HG03439 (cell line): ENCODE measurements around the gene EYA2.

Source experiments
- ATAC-seq: cut with Tn5 transposase; IDR thresholded peaks from one replicate; pipeline ENCODE4 v1.9.1; 2021; ENCODE audit warnings: mild to moderate bottlenecking, moderate library complexity; ENCODE audit not compliant: unreplicated experiment

EYA2 gene

GRCh38 chr20:47031004-47031403 is 136.4 kb downstream of the EYA2 start:
- ATAC-seq, result no peak

GRCh38 chr20:47031821-47032220 is 137.2 kb downstream of the EYA2 start:
- ATAC-seq, result no peak

- ATAC-seq, result no peak
Observed at GRCh38 chr20:47032933-47033578, 138.4 kb downstream of the EYA2 start.

- no peak for ATAC-seq
Observed at GRCh38 chr20:47033665-47034064, 139.0 kb downstream of the EYA2 start.

- ATAC-seq, result no peak
Observed at GRCh38 chr20:47035026-47035590, 140.5 kb downstream of the EYA2 start.

GRCh38 chr20:47036091-47036870 is 141.6 kb downstream of the EYA2 start:
- ATAC-seq, result no peak

GRCh38 chr20:47038566-47039560 is 144.2 kb downstream of the EYA2 start:
- ATAC-seq, result no peak

- ATAC-seq, result no peak
Observed at GRCh38 chr20:47040506-47041125, 146.0 kb downstream of the EYA2 start.

GRCh38 chr20:47041396-47041899 is 146.8 kb downstream of the EYA2 start:
- no peak for ATAC-seq

- no peak for ATAC-seq
Observed at GRCh38 chr20:47042464-47042863, 147.8 kb downstream of the EYA2 start.

- ATAC-seq, result no peak
Observed at GRCh38 chr20:47043086-47043485, 148.4 kb downstream of the EYA2 start.

- no peak for ATAC-seq
Observed at GRCh38 chr20:47044938-47045337, 150.3 kb downstream of the EYA2 start.

- no peak for ATAC-seq
Observed at GRCh38 chr20:47048054-47048453, 153.4 kb downstream of the EYA2 start.

GRCh38 chr20:47049771-47050170 is 155.1 kb downstream of the EYA2 start:
- ATAC-seq, result no peak

GRCh38 chr20:47050996-47051395 is 156.4 kb downstream of the EYA2 start:
- no peak for ATAC-seq

GRCh38 chr20:47051936-47052526 is 157.4 kb downstream of the EYA2 start:
- ATAC-seq, result no peak

- ATAC-seq, result no peak
Observed at GRCh38 chr20:47054506-47054905, 159.9 kb downstream of the EYA2 start.

- no peak for ATAC-seq
Observed at GRCh38 chr20:47054945-47055344, 160.3 kb downstream of the EYA2 start.

- ATAC-seq, result no peak
Observed at GRCh38 chr20:47055699-47056369, 161.2 kb downstream of the EYA2 start.
